Measurements from ENCODE around the gene ZNFX1. TPM values are rescaled to one million over a fixed set of nuclear protein-coding genes. Genes with fewer than 3 reads are reported as not detected.

ZNFX1 gene
- total RNA-seq, 1 donor from 2014 or later: 6.9 TPM

DNA sequence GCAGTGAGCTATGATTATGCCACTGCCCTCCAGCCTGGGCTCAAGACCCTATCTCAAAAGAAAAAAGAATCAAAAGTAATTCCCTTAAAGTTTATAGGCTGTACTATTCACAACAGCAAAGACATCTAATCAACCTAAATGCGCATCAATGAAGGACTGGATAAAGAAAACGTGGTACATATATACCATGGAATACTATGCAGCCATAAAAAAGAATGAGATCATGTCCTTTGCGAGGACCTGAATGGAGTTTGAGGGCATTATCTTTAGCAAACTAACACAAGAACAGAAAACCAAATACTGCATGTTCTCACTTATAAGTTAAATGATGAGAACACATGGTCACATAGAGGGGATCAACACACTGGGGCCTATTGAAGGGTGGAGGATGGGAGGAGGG, 16.7 kb downstream of the ZNFX1 start:
- H3K9ac ChIP-seq: no peak overlapping the region
- Mint-ChIP-seq H3K4me1 (no peaks in the 10 kb centered on the region), H3K4me3 (no peak overlapping the region), H3K27ac (no peak overlapping the region), H3K27me3 (ENCODE audit: insufficient read depth, low read depth) (no peaks in the 10 kb centered on the region), H3K36me3 (peaks cover 21% of the 10 kb centered on the region), H3K9me3 (no peaks in the 10 kb centered on the region)
- TF ChIP-seq EZH2phosphoT487 (IDR thresholded peaks at IDR 0.05): no peak
- no peak for TF ChIP-seq EZH2 (IDR thresholded peaks at IDR 0.05)
- TF ChIP-seq, protein P1, sequence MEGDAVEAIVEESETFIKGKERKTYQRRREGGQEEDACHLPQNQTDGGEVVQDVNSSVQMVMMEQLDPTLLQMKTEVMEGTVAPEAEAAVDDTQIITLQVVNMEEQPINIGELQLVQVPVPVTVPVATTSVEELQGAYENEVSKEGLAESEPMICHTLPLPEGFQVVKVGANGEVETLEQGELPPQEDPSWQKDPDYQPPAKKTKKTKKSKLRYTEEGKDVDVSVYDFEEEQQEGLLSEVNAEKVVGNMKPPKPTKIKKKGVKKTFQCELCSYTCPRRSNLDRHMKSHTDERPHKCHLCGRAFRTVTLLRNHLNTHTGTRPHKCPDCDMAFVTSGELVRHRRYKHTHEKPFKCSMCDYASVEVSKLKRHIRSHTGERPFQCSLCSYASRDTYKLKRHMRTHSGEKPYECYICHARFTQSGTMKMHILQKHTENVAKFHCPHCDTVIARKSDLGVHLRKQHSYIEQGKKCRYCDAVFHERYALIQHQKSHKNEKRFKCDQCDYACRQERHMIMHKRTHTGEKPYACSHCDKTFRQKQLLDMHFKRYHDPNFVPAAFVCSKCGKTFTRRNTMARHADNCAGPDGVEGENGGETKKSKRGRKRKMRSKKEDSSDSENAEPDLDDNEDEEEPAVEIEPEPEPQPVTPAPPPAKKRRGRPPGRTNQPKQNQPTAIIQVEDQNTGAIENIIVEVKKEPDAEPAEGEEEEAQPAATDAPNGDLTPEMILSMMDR (IDR thresholded peaks at IDR 0.05): no peak
- H3K36me3 ChIP-seq: no peaks in the 10 kb centered on the region
- DNase-seq (ENCODE audit: low spot score): no peak
- H2AFZ ChIP-seq (replicated peaks): no peak overlapping the region
- H3K4me2 ChIP-seq: no peak overlapping the region
- H4K20me1 ChIP-seq (ENCODE audit: low read depth): no peaks in the 10 kb centered on the region
- no peaks in the 10 kb centered on the region for H3K4me1 ChIP-seq
- no peak overlapping the region for H3K4me3 ChIP-seq
- peaks cover 5% of the 10 kb centered on the region for H3K79me2 ChIP-seq (ENCODE audit: low read depth)
- H3F3A ChIP-seq (ENCODE audit: low read depth): no peaks in the 10 kb centered on the region
- no peak overlapping the region for H3K27ac ChIP-seq
- no peaks in the 10 kb centered on the region for H3K27me3 ChIP-seq
- H3K9me3 ChIP-seq (ENCODE audit: low read depth): no peaks in the 10 kb centered on the region

DNA sequence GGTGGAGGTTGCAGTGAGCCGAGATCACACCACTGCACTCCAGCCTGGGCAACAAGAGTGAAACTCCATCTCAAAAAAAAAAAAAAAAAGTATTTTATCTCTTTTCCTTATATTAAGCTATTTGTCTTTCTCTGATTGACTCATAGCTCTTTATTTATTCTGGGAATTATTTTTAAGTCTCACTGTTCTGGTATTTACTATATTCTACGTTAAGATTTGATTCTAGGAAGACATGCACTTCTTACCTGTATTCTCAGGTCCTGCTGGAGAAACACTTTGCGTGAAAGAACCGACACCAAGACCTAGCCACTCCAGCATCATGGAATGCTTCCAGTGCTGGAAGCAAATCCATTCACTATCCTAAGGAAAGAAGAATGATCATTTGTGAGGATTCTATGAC, 17.6 kb downstream of the ZNFX1 start:
- no peaks in the 10 kb centered on the region for H3K9me3 ChIP-seq (ENCODE audit: low read depth)
- H3K9ac ChIP-seq: no peak overlapping the region
- no peak overlapping the region for H2AFZ ChIP-seq (replicated peaks)
- H3K27ac ChIP-seq: no peak overlapping the region
- H3K79me2 ChIP-seq (ENCODE audit: low read depth): no peaks in the 10 kb centered on the region
- H3K27me3 ChIP-seq: no peaks in the 10 kb centered on the region
- Mint-ChIP-seq H3K27ac (no peak overlapping the region), H3K27me3 (ENCODE audit: insufficient read depth, low read depth) (no peaks in the 10 kb centered on the region), H3K36me3 (peaks cover 30% of the 10 kb centered on the region), H3K9me3 (no peaks in the 10 kb centered on the region), H3K4me1 (no peaks in the 10 kb centered on the region), H3K4me3 (no peak overlapping the region)
- TF ChIP-seq EZH2 (IDR thresholded peaks at IDR 0.05) (no peak), EZH2phosphoT487 (IDR thresholded peaks at IDR 0.05) (no peak)
- TF ChIP-seq, protein P1 (IDR thresholded peaks at IDR 0.05): no peak
- no peak overlapping the region for H3K4me2 ChIP-seq
- no peaks in the 10 kb centered on the region for H3K36me3 ChIP-seq
- H3K4me1 ChIP-seq: no peaks in the 10 kb centered on the region
- no peaks in the 10 kb centered on the region for H4K20me1 ChIP-seq (ENCODE audit: low read depth)
- H3F3A ChIP-seq (ENCODE audit: low read depth): no peaks in the 10 kb centered on the region
- no peak for DNase-seq (ENCODE audit: low spot score)
- H3K4me3 ChIP-seq: no peak overlapping the region

DNA sequence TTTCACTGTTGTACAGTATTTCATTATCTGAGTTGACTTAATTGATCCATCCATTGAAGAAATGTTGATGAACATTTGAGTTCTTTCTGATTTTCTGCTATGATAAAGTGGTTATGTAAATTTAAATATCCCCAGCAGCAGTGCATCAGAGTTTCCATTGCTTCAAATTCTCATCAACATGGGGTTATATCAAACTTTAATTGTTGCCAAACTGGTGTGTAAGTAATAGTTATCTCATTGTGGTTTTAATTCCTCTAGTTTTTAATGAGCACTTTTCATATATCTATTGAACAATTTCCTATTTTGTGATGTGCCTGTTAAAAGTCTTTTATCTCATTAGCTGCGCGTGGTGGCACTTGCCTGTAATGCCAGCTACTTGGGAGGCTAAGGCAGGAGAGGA, 18.1 kb downstream of the ZNFX1 start:
- Histone ChIP-seq H3K36me3 (no peaks in the 10 kb centered on the region), H3F3A (ENCODE audit: low read depth) (no peaks in the 10 kb centered on the region), H3K4me1 (no peaks in the 10 kb centered on the region), H4K20me1 (ENCODE audit: low read depth) (no peaks in the 10 kb centered on the region), H3K27ac (no peak overlapping the region), H3K27me3 (no peaks in the 10 kb centered on the region), H3K79me2 (ENCODE audit: low read depth) (no peaks in the 10 kb centered on the region), H2AFZ (replicated peaks) (no peak overlapping the region), H3K9ac (no peak overlapping the region), H3K9me3 (ENCODE audit: low read depth) (no peaks in the 10 kb centered on the region), H3K4me3 (no peak overlapping the region), H3K4me2 (no peak overlapping the region)
- TF ChIP-seq, protein P1 (IDR thresholded peaks at IDR 0.05): no peak
- TF ChIP-seq EZH2 (IDR thresholded peaks at IDR 0.05) (no peak), EZH2phosphoT487 (IDR thresholded peaks at IDR 0.05) (no peak)
- Mint-ChIP-seq H3K27ac (no peak overlapping the region), H3K4me1 (no peaks in the 10 kb centered on the region), H3K4me3 (no peak overlapping the region), H3K27me3 (ENCODE audit: insufficient read depth, low read depth) (no peaks in the 10 kb centered on the region), H3K9me3 (no peaks in the 10 kb centered on the region), H3K36me3 (peaks cover 30% of the 10 kb centered on the region)
- no peak for DNase-seq (ENCODE audit: low spot score)
